Esophagus (tissue), 2 donors: ENCODE results near the gene KCNQ2. TPM values are rescaled to one million over a fixed set of nuclear protein-coding genes. Genes with fewer than 3 reads are reported as not detected.

Experiments
- H3K27ac ChIP-seq, 2 donors: one replicate each; pipeline ENCODE4 v1.5.1; 2013; ENCODE audit warnings: low read depth in 2 of 2, mild to moderate bottlenecking in 2 of 2, inconsistent platforms in 1 of 2, low read length in 1 of 2, moderate library complexity in 1 of 2
- H3K27me3 ChIP-seq, 2 donors: one replicate each; pipeline ENCODE4 v1.6.1; 2013; ENCODE audit warnings: low read length in 2 of 2, control low read depth in 1 of 2, mild to moderate bottlenecking in 1 of 2; ENCODE audit not compliant: insufficient read depth in 2 of 2, control insufficient read depth in 1 of 2
- H3K36me3 ChIP-seq, 2 donors: one replicate each; pipeline ENCODE4 v1.6.1; 2013; ENCODE audit warnings: low read length in 1 of 2; ENCODE audit not compliant: control insufficient read depth in 2 of 2, insufficient read depth in 2 of 2
- H3K4me1 ChIP-seq, 2 donors: one replicate each; pipeline ENCODE4 v1.6.1; 2013; ENCODE audit warnings: low read length in 1 of 2; ENCODE audit not compliant: control insufficient read depth in 2 of 2, insufficient read depth in 2 of 2
- H3K4me3 ChIP-seq, 2 donors: one replicate each; pipeline ENCODE4 v1.5.1; 2013; ENCODE audit warnings: low read length in 2 of 2, mild to moderate bottlenecking in 2 of 2, low read depth in 1 of 2, moderate library complexity in 1 of 2
- H3K9me3 ChIP-seq, 2 donors: one replicate each; pipeline ENCODE4 v1.6.1; 2013; ENCODE audit warnings: mild to moderate bottlenecking in 2 of 2, low read depth in 1 of 2, low read length in 1 of 2, moderate library complexity in 1 of 2; ENCODE audit not compliant: control insufficient read depth in 2 of 2, insufficient read depth in 1 of 2
- whole genome bisulfite sequencing, 2 donors: extraction: QIAGEN DNeasy Blood & Tissue Kit; methylation state at CpG; one replicate each; pipeline ENCODE4 v1.1.7; 2013; 5-methylcytosine and 5-hydroxymethylcytosine counted together
- polyA plus RNA-seq, 2 donors: library from polyadenylated mRNA; stranded (reverse); fragments of 200-250 nt; gene quantifications; one replicate each; pipeline ENCODE4 v1.2.3, GENCODE V29; 2013
- donor health status: healthy with polysubstance abuse.
- donor health status: Bipolar disorder and iron deficiency.

The KCNQ2 gene
- polyA plus RNA-seq, 2 donors: 0.01 to 0.06 TPM

DNA sequence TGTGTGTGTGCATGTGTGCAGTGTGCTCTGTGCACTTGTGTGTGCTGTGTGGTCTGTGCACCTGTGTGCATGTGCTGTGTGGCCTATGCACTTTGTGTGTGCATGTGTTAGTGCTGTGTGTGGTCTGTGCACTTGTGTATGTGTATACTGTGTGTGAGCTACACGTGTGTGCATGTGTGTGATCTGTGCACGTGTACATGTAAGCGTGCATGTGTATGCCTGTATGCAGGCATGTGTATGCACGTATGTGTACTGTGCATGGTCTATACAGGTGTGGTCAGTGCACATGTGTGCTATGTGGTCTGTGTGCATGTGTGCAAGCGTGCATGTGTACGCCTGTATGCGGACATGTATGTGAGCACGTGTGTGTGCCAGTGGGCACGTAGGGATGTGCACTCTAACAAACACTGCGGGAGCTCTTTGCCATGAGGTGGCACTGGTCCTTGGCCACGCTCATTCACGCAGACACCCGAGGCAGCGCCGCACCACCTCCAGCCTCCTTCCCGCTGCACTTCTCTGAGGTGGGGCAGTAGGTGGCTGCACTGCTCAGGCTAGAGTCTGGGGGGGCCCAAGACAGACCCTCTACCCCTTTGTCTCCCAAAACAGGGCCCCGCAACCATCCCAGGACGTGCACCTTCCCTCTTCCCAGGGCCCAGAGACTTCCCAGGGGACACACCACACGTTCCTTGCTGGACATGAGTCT lies 68.9 kb downstream of the KCNQ2 start:
- no peaks in the 10 kb centered on the region for H3K27me3 ChIP-seq
- 74 to 76% methylated on average over 19 of the region's 19 CpGs for WGBS, 2 donors
- no peaks in the 10 kb centered on the region for H3K4me1 ChIP-seq
- H3K9me3 ChIP-seq: peaks cover 0 to 6% of the 10 kb centered on the region in 2 donors
- H3K4me3 ChIP-seq: no peak overlapping the region
- no peak overlapping the region for H3K27ac ChIP-seq
- H3K36me3 ChIP-seq: no peaks in the 10 kb centered on the region

DNA sequence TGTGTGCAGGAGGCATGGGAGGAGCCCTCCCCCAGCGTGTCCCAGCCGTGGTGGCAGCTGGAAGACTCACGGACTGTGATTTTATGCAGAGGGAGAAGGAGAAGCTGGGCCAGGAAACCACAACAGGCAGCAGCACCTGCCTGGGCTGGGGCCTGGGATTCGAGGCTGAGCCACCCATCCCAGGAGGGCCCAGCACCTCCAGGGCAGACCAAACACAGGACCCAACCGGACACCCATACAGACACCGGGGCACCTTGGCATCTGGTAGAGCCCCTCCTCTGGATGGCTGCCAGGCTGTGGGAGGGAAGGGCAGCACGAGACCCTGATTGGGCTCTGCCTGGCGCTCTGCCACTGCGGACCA lies 69.6 kb downstream of the KCNQ2 start:
- H3K36me3 ChIP-seq: no peaks in the 10 kb centered on the region
- peaks cover 0 to 6% of the 10 kb centered on the region in 2 donors for H3K9me3 ChIP-seq
- no peak overlapping the region for H3K27ac ChIP-seq
- WGBS, 2 donors: 41 to 44% methylated on average over 9 of the region's 9 CpGs
- no peak overlapping the region for H3K4me3 ChIP-seq
- H3K4me1 ChIP-seq: no peaks in the 10 kb centered on the region
- no peaks in the 10 kb centered on the region for H3K27me3 ChIP-seq

DNA sequence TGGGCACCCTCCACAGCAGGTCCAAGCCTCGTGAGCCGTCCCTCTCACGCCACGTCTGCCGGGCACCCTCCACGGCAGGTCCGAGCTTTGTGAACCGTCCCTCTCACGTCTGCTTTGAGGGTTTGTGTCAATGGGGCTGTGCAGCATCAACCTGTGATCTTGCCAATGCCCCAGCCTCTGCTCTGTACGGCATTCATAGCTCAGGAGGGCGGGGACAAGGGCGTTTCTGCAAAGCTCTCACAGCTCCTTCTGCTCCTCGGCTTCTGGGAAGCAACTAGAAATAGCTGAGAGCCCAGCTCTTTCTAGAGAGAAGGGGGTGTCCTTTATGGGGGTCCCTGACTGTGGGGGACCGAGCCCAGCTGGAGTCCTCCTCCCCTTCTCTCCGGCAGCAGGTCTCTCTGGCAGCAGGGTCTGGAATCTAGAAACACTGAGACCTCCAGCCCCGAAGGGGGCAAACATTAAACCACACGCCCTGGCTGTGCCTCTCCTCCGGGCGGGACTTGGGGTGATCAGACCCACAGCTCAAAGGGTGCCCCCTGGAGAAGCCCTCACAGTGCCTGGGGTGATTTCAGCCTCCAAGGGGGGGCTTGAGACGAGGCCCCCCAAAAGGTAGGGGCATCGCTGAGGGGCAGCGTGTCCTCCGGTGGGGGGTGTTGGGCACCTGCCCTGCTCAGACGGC lies 70.1 kb downstream of the KCNQ2 start:
- no peaks in the 10 kb centered on the region for H3K4me1 ChIP-seq
- no peaks in the 10 kb centered on the region for H3K27me3 ChIP-seq
- peaks cover 0 to 6% of the 10 kb centered on the region in 2 donors for H3K9me3 ChIP-seq
- H3K4me3 ChIP-seq: no peak overlapping the region
- no peaks in the 10 kb centered on the region for H3K36me3 ChIP-seq
- WGBS, 2 donors: 56 to 57% methylated on average over 24 of the region's 24 CpGs
- no peak overlapping the region for H3K27ac ChIP-seq

DNA sequence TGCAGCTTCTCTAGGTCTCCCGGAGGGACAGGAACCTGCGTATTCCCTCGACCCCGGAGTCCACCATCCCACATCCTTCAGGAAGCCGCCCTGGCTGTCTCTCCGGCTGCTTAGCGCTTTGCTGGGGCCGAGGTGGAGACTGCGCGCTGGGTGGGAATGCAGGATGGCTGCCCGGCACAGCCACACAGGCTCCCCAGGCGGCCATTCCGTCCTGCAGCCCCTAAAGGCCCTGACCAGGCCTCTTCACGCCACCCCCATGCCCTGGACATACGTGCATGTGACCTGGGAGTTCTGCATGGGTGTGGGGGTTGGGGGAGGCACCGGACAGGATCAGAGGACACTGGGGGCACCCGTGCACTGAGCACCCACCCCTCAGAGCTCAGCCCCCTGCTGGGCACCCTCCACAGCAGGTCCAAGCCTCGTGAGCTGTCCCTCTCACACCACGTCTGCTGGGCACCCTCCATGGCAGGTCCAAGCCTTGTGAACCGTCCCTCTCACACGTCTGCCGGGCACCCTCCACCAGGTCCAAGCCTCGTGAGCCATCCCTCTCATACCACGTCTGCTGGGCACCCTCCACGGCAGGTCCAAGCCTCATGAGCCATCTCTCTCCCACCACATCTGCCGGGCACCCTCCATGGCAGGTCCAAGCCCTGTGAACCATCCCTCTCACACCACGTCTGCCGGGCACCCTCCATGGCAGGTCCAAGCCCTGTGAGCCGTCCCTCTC lies 70.9 kb downstream of the KCNQ2 start:
- no peaks in the 10 kb centered on the region for H3K4me1 ChIP-seq
- WGBS, 2 donors: 72 to 74% methylated on average over 29 of the region's 29 CpGs
- H3K4me3 ChIP-seq: no peak overlapping the region
- no peaks in the 10 kb centered on the region for H3K27me3 ChIP-seq
- H3K36me3 ChIP-seq: no peaks in the 10 kb centered on the region
- H3K9me3 ChIP-seq: peaks cover 0 to 6% of the 10 kb centered on the region in 2 donors
- H3K27ac ChIP-seq: no peak overlapping the region

DNA sequence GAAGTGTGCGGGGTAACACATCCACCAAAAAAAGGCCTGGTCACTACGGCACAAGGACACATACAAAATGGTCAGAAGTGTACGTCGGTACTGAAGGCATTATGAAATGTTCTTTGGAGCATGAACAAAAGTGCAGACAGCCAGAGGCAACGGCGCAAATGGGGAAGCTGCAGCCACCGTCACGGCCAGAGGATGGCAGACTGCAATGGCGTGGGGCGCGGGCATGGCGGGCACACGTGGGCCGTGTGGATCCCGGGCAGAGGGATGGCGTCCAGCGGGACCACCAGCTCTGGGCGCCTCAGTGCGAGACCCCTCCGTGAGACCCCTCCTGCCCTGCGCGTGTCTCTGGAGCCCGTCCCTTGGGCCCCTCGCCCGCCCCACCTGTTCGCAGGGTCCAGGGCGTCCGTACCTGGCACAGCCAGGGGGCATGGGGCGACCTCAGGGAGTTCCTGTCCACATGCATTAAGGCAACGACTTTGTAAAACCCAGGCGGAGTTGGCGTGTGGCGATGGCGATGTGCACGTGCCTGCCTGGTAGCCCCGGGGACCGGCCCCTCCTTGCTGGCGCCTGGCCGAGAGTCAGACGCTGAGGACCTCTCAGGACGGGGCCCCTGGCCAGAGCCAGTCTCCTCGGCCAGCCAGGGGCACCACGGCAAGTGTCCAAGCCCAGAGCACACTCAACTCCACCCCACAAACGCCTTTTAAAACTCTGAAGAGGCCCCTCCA lies 71.8 kb downstream of the KCNQ2 start:
- H3K27ac ChIP-seq: no peak overlapping the region
- no peaks in the 10 kb centered on the region for H3K36me3 ChIP-seq
- H3K27me3 ChIP-seq: no peaks in the 10 kb centered on the region
- WGBS, 2 donors: 75 to 78% methylated on average over 34 to 44 of the region's 44 CpGs
- no peak overlapping the region for H3K4me3 ChIP-seq
- peaks cover 0 to 6% of the 10 kb centered on the region in 2 donors for H3K9me3 ChIP-seq
- no peaks in the 10 kb centered on the region for H3K4me1 ChIP-seq

DNA sequence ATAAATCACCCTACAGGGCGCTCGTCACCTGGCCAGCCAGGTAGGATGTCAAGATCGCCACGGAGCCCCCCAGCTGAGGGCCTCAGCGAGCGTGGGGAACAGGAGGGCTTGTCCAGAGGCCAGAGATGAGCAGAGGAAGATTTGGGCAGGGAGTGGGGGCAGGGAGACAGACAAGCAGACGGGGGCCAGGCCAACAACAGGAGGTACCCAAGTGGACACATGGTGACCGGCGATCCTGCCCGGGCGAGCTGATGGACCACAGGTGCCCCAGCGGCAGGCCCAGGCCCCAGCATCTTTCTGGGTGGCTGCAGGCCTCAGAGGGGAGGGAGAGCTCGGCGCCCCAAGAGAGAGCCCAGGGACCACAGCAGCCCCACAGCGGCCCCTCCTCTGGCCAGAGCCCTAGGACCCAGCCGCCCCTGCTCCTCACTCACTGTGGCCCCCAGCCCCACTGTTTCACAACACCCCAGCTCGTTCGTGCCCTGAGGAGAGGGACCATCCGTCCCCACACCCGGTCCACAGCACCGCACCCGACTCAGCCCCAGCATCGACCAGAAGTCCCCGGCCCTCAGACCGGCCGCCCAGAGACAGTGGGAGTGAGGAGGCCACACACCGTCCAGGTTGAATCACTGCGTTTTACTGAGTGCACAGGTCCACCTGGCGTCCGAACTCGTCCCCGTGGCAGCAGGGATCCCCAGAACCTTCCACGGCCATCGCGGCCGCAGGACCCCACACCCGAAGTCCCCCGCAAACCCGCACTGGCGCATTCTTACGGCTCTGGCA lies 72.7 kb downstream of the KCNQ2 start:
- no peak overlapping the region for H3K27ac ChIP-seq
- WGBS, 2 donors: 86 to 87% methylated on average over 37 to 41 of the region's 41 CpGs
- no peaks in the 10 kb centered on the region for H3K4me1 ChIP-seq
- peaks cover 0 to 6% of the 10 kb centered on the region in 2 donors for H3K9me3 ChIP-seq
- no peaks in the 10 kb centered on the region for H3K27me3 ChIP-seq
- no peaks in the 10 kb centered on the region for H3K36me3 ChIP-seq
- no peak overlapping the region for H3K4me3 ChIP-seq

DNA sequence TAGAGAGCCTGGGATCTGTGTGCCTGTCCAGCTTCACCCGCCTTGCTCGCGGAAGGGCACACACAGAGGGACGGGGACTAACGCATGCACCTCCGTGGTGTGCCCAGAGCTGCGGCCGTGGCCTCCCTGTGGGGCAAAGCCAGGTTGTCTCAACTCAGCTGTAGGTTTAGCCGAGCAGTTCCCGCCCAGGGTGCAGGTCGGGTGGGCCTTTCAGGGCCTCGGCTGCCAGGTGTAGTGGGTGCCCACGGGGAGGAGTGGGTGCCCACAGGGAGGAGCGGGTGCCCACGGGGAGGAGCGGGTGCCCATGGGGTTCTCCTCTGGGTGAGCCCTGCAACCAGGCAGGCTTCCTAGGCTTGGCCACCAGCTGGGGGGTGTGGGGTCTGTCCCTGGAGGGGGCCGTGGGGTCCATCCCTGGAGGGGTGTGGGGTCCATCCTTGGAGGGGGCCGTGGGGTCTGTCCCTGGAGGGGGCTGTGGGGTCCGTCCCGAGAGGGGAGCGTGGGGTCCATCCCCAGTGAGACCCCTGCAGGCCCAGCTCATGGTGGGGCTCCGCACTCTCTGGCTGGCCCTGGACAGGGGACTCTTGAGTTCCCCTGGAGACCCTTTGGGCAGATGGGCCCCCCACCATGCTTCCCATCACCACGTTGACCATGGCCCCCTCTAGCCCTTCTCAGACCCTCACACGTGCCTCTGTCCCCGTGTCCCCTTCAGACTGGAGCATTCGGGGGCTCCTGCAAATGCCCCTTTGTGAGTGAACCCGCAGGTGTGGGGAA lies 73.5 kb downstream of the KCNQ2 start:
- H3K4me1 ChIP-seq: no peaks in the 10 kb centered on the region

DNA sequence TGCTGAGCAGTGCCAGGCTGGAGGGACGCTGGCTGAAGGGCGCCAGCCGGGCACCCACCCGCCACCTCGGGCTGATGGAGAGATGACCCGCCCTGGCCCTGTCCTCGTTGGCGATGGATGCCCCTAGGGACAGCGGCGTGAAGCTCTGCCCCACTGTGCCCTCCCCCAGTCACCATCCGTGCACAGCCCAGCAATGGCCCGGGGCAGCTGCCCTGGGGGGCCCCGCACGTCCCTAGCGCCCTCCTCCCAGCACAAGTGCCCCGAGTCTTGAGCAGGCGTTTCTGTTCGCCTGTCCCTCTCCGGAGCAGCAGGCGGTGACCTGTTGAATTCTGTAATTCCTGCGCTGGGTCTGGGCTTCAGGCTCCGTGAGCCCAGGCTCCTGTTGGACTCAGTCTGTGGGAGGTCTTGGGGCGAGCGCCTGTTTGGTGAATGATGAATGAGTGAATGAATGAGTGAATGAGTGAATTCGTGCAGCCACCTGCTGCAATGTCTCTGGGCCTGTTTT lies 74.5 kb downstream of the KCNQ2 start:
- 80% methylated on average over 25 of the region's 25 CpGs for WGBS, 2 donors
- Histone ChIP-seq H3K36me3 (no peaks in the 10 kb centered on the region), H3K4me3 (no peak overlapping the region), H3K4me1 (no peaks in the 10 kb centered on the region), H3K9me3 (no peaks in the 10 kb centered on the region), H3K27ac (no peak overlapping the region), H3K27me3 (no peaks in the 10 kb centered on the region)

More for the DNA sequence above, 73.5 kb downstream of the KCNQ2 start:
- Histone ChIP-seq H3K9me3 (peaks cover 0 to 6% of the 10 kb centered on the region in 2 donors), H3K27me3 (no peaks in the 10 kb centered on the region), H3K36me3 (no peaks in the 10 kb centered on the region), H3K4me3 (no peak overlapping the region), H3K27ac (no peak overlapping the region)
- WGBS, 2 donors: 77 to 82% methylated on average over 23 to 27 of the region's 27 CpGs
